ENCODE results near the gene TRIM69. TPM values are rescaled to one million over a fixed set of nuclear protein-coding genes. Genes with fewer than 3 reads are reported as not detected.
"Not testable (repeated sequence)": the region's sequence is repeated elsewhere in the genome, so short reads cannot be mapped to it uniquely, and the experiment has no call there.

Gene TRIM69
- total RNA-seq, 1 donor from 2014 or later = 46.4 TPM

DNA sequence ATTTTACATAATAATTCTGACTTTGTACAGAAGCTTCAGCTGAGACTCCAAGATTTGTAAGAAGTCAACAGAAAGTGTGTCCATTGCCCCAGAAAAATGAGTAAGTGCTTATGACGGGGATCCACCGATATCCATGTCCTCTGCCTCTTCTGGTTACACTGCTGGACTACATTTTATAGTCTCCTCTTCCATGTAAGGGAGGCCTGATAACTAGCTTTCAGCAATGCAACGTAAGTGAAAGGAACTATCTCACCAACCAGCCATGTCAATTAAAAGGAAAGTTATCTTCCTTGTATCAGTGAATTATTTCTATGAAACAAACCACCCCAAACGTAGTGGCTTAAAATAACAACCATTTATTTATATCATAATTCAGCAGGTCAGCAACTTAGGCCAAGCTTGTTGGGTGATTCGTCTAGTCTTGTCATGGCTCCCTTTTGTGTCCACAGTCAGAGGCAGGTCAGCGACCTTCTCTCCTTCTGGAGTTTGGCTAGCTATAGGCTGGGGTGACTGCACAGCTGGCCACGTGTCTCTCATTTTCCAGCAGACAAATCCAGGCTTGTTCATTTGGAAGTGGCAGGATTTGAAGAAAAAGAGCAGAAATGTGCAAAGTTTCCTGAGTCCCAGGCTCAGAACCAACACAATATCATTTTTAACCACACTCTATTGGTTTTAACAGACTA, 44.9 kb downstream of the TRIM69 start:
- Mint-ChIP-seq H3K27me3 (ENCODE audit: insufficient read depth) (no peaks in the 10 kb centered on the region), H3K4me1 (ENCODE audit: low read depth) (peaks cover 17% of the 10 kb centered on the region), H3K36me3 (ENCODE audit: low read depth) (no peaks in the 10 kb centered on the region), H3K27ac (no peak overlapping the region), H3K9me3 (no peaks in the 10 kb centered on the region), H3K4me3 (no peak overlapping the region)
- intact Hi-C loops (cut with micrococcal nuclease) = no loop called here
- no peak for DNase-seq (ENCODE audit: low spot score)

DNA sequence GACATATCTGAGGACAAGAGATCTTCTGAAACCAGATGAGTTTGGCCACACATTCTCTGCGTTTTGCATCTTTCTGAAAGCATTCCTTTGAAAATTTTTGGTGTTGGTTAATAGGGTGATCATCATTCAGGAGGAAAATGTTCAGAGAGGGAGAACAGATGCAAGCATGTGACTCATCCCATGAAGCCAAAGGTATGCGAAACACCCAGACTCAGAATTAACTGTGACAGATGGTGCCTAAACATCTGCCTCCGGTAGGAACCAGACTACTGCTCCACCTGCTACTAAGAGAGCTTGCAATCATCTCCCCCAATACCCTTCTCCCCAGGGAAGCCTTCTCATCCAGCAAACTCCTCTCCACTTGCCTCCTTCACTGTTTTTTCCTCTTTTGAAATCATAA, 46.2 kb downstream of the TRIM69 start:
- no peak overlapping the region for H3K27ac Mint-ChIP-seq
- no peak for DNase-seq (ENCODE audit: low spot score)
- no peak overlapping the region for H3K4me3 Mint-ChIP-seq
- no peaks in the 10 kb centered on the region for H3K27me3 Mint-ChIP-seq (ENCODE audit: insufficient read depth)
- H3K4me1 Mint-ChIP-seq (ENCODE audit: low read depth) = peaks cover 17% of the 10 kb centered on the region
- no peaks in the 10 kb centered on the region for H3K36me3 Mint-ChIP-seq (ENCODE audit: low read depth)
- intact Hi-C loops (cut with micrococcal nuclease) = no loop called here
- no peaks in the 10 kb centered on the region for H3K9me3 Mint-ChIP-seq

DNA sequence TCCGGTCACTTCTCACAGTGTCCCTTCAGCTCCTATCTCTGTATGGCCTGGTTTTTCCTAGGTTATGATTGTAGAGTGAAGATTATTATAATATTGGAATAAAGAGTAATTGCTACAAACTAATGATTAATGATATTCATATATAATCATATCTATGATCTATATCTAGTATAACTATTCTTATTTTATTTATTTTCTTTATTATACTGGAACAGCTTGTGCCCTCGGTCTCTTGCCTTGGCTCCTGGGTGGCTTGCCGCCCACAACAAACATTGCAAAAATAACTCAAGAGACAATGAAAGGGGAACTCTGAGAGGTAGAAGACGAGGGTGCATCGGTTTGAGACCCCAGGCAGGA, 48.6 kb downstream of the TRIM69 start:
- intact Hi-C loops (cut with micrococcal nuclease); H3K9me3 Mint-ChIP-seq; H3K36me3 Mint-ChIP-seq (ENCODE audit: low read depth); DNase-seq (ENCODE audit: low spot score); H3K27me3 Mint-ChIP-seq (ENCODE audit: insufficient read depth): not testable (repeated sequence)
- Mint-ChIP-seq H3K27ac (peak overlapping the region; percentile 98), H3K4me3 (peak overlapping the region; percentile 90), H3K4me1 (ENCODE audit: low read depth) (peaks cover 35% of the 10 kb centered on the region)

DNA sequence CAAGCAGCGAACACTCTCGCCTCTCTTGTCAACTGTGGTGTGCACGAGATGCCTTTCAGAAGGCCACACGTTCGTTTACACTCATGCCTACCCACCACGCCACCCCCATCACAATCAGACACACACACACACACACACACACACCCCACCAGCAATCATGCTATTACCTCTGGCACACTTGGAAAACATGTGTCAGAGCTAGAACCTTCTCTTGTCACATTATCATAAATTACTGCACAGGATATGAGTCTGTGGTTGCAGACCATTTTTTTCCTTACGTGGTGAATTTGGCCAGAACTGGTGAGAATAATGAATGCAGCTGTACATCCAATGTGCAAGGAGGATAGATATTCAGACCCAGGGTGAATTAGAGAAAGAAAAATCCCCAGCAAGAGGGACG, 52.4 kb downstream of the TRIM69 start:
- Mint-ChIP-seq H3K9me3 (no peaks in the 10 kb centered on the region), H3K36me3 (ENCODE audit: low read depth) (no peaks in the 10 kb centered on the region), H3K27ac (peak overlapping the region; percentile 71), H3K4me3 (no peak overlapping the region), H3K4me1 (ENCODE audit: low read depth) (peaks cover 30% of the 10 kb centered on the region), H3K27me3 (ENCODE audit: insufficient read depth) (no peaks in the 10 kb centered on the region)
- DNase-seq (ENCODE audit: low spot score) = no peak
- intact Hi-C loops (cut with micrococcal nuclease) = loop anchor here (1.0 kb wide), 2 partner anchors 125 to 210 kb away; partner anchors contain the start of gene SPG11

DNA sequence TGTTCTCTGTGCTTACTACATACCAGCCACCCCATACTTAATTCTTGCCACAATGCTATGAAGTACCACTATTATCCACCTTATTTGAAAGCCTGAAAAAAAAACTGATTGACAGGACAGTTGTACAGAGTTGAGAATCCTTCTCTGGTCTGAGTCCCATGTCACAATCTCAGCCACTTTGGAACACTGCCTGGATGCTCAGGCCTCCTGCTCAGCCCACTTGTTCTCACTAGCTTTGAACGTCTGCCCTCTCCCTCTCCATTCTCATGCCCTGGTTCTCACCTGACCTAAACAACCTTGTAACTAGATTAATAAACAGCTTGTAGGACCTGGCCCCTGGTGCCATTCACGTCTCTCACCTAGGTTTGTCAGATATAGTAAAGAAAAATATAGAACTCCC, 53.9 kb downstream of the TRIM69 start:
- Mint-ChIP-seq H3K4me3 (no peak overlapping the region), H3K27me3 (ENCODE audit: insufficient read depth) (no peaks in the 10 kb centered on the region), H3K9me3 (no peaks in the 10 kb centered on the region), H3K4me1 (ENCODE audit: low read depth) (peaks cover 20% of the 10 kb centered on the region), H3K27ac (no peak overlapping the region), H3K36me3 (ENCODE audit: low read depth) (no peaks in the 10 kb centered on the region)
- intact Hi-C loops (cut with micrococcal nuclease) = no loop called here
- DNase-seq (ENCODE audit: low spot score) = no peak

DNA sequence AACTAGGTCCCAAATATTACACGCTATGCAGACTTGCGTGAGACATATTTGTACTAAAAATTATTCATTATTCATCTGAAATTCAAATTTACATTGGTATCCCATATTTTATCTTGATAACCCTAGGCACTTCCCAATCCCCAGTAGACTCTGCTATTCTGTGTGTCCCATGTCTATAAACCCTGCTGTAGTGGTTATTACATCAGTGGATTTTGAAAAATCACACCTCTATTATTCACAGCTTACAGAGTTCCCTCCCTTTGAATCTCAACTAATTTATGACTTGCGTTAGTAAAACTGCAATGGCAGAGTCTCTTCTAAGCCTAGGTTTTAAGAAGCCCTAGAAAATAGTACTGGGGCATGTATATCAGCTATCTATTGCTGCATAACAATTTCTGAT, 54.3 kb downstream of the TRIM69 start:
- Mint-ChIP-seq H3K4me3 (no peak overlapping the region), H3K36me3 (ENCODE audit: low read depth) (no peaks in the 10 kb centered on the region), H3K27me3 (ENCODE audit: insufficient read depth) (no peaks in the 10 kb centered on the region), H3K9me3 (no peaks in the 10 kb centered on the region), H3K27ac (no peak overlapping the region), H3K4me1 (ENCODE audit: low read depth) (peaks cover 18% of the 10 kb centered on the region)
- no peak for DNase-seq (ENCODE audit: low spot score)
- intact Hi-C loops (cut with micrococcal nuclease) = no loop called here

DNA sequence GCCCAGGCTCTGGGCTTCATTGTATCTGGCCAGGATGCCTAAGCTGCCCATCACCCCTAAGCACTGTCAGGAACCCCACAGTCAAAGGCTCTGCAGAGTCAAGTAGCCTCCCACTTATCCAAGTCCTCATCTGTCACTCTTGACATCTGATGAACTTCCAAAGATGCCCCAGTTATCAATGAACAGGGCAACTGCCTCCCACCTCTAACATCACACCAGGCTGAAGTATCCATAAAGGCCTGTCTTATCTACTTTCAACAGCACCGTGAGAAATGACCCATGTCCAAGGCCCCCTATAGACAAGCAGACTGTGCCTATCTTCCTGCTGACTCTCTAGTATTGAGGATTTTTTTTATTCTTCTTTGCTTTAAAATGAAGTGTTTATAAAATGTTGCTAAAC, 56.4 kb downstream of the TRIM69 start:
- Mint-ChIP-seq H3K27me3 (ENCODE audit: insufficient read depth) (no peaks in the 10 kb centered on the region), H3K27ac (no peak overlapping the region), H3K4me3 (no peak overlapping the region), H3K9me3 (no peaks in the 10 kb centered on the region), H3K36me3 (ENCODE audit: low read depth) (no peaks in the 10 kb centered on the region), H3K4me1 (ENCODE audit: low read depth) (peaks cover 18% of the 10 kb centered on the region)
- intact Hi-C loops (cut with micrococcal nuclease) = no loop called here
- no peak for DNase-seq (ENCODE audit: low spot score)

DNA sequence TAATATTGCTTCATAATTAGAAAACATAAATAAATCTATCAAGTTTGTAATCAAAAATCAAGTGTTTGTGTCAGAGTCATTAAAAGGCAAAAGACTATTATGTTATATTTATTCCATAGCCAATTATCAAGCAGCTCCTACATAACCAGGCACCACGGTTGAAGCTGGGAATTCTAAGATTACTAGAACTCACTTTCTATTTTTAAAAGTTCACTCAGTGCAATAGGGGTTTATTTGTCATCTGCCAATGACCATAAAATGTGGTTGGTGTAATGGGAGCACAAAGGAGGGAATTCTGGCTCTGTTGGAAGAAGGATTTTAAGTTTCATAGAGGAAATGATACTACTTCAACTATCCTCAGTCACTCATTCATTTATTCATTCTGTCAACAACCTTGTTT, 57.7 kb downstream of the TRIM69 start:
- Mint-ChIP-seq H3K9me3 (no peaks in the 10 kb centered on the region), H3K4me3 (no peak overlapping the region), H3K27me3 (ENCODE audit: insufficient read depth) (no peaks in the 10 kb centered on the region), H3K36me3 (ENCODE audit: low read depth) (no peaks in the 10 kb centered on the region), H3K27ac (no peak overlapping the region), H3K4me1 (ENCODE audit: low read depth) (peaks cover 6% of the 10 kb centered on the region)
- intact Hi-C loops (cut with micrococcal nuclease) = no loop called here
- no peak for DNase-seq (ENCODE audit: low spot score)

DNA sequence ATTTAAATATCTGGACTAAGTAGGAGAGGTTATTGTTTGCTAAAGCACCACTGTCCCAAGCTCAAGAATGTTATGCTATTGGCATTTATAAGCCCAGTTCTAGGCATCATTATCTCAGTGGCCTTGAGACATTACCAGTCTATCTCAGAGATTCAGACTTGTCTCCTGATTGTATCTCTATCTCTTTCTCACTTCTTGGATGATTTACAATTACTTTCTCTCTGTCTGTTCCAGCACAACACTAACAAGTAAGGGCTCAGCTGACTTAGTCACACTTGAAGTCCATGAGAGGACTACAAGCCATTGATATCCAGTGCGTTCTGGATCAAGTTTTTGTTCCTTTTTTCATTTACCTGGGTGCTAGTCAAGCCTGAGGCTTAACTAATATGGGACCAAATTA, 60.2 kb downstream of the TRIM69 start:
- no peaks in the 10 kb centered on the region for H3K9me3 Mint-ChIP-seq
- H3K36me3 Mint-ChIP-seq (ENCODE audit: low read depth) = no peaks in the 10 kb centered on the region
- H3K27me3 Mint-ChIP-seq (ENCODE audit: insufficient read depth) = no peaks in the 10 kb centered on the region
- no peak for DNase-seq (ENCODE audit: low spot score)
- no peak overlapping the region for H3K4me3 Mint-ChIP-seq
- intact Hi-C loops (cut with micrococcal nuclease) = no loop called here
- H3K4me1 Mint-ChIP-seq (ENCODE audit: low read depth) = peaks cover under 1% of the 10 kb centered on the region
- no peak overlapping the region for H3K27ac Mint-ChIP-seq

DNA sequence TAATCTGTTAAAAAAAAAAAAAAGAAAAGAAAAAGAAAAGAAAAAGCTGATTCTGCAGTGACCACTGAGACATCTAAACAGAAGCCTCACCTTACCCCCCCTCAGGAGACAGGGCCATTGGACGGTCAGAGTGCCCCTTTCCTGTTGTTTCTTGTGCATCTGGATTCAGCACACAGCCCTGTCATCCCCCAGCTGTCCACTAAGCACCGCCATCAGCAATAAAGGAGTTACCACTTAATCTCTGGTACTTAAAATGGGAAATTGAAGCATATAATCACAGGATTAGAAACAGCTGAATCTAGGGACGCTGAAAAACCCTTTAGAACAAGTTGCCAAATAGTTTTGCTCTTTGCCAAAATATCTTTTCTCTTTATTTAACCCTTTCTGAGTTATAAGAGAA, 62.5 kb downstream of the TRIM69 start:
- H3K27me3 Mint-ChIP-seq (ENCODE audit: insufficient read depth) = no peaks in the 10 kb centered on the region
- H3K36me3 Mint-ChIP-seq (ENCODE audit: low read depth) = no peaks in the 10 kb centered on the region
- peaks cover 13% of the 10 kb centered on the region for H3K4me1 Mint-ChIP-seq (ENCODE audit: low read depth)
- intact Hi-C loops (cut with micrococcal nuclease) = no loop called here
- no peak overlapping the region for H3K27ac Mint-ChIP-seq
- H3K9me3 Mint-ChIP-seq = no peaks in the 10 kb centered on the region
- no peak overlapping the region for H3K4me3 Mint-ChIP-seq
- DNase-seq (ENCODE audit: low spot score) = no peak

DNA sequence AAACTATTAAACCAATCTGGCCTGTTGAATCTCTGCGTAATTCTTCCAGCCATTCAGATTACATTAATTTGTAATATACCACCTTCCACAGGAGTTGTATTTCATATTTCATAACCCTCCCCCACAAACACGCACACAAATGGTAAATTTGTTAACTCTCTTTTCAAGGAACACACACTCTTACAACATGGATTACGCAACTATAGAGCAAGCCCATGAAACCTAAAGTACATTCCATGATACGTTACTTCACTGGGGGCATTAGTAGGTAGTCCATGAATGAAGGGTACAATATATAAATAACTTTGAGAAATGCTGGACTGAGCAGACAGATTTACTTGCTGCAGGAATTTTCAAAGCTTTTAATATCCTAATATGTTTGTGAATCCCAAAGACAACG, 65.0 kb downstream of the TRIM69 start:
- peaks cover 3% of the 10 kb centered on the region for H3K27me3 Mint-ChIP-seq (ENCODE audit: insufficient read depth)
- H3K9me3 Mint-ChIP-seq = peaks cover 3% of the 10 kb centered on the region
- intact Hi-C loops (cut with micrococcal nuclease) = no loop called here
- DNase-seq (ENCODE audit: low spot score) = no peak
- H3K27ac Mint-ChIP-seq = no peak overlapping the region
- H3K4me1 Mint-ChIP-seq (ENCODE audit: low read depth) = peaks cover 21% of the 10 kb centered on the region
- no peaks in the 10 kb centered on the region for H3K36me3 Mint-ChIP-seq (ENCODE audit: low read depth)
- H3K4me3 Mint-ChIP-seq = no peak overlapping the region

DNA sequence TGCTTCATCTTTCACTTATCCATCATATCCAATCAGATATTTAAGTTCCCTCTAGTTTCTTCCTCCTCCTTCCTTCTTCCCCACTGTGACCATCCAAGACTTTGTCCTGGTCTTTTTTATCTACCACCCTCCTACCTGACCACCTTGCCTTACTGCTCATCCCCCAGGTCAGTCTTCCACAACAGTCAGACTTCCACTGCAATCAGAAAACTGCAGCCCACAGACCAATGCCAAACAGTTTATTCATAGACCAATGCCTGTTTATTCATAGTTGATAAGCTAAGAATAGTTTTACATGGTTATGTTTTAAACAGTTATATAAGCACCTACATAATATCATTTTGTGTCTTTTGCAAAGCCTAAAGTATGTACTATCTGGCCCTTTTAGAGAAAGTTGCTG, 65.5 kb downstream of the TRIM69 start:
- intact Hi-C loops (cut with micrococcal nuclease) = no loop called here
- H3K4me3 Mint-ChIP-seq = no peak overlapping the region
- H3K4me1 Mint-ChIP-seq (ENCODE audit: low read depth) = peaks cover 21% of the 10 kb centered on the region
- H3K27me3 Mint-ChIP-seq (ENCODE audit: insufficient read depth) = peaks cover 3% of the 10 kb centered on the region
- no peak overlapping the region for H3K27ac Mint-ChIP-seq
- H3K36me3 Mint-ChIP-seq (ENCODE audit: low read depth) = no peaks in the 10 kb centered on the region
- no peak for DNase-seq (ENCODE audit: low spot score)
- peaks cover 3% of the 10 kb centered on the region for H3K9me3 Mint-ChIP-seq

DNA sequence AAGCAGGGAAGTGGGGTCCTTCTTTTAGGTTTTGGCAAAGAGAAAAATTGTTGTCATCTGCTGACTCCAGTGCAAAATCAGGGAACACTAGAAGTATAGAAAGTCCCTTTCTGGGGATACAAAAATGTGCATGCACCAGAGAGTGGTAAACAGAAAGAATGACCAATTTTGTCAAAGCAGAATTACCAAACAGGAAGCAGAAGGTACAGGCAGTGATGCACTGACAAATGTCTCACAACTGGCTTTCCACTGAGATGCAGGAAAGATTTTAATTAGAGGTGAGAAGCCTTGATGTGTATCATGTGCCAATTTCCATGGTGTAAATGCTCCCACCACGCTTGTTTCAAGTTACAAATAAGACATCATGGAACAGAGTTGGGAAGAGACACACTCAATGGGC, 66.0 kb downstream of the TRIM69 start:
- DNase-seq (ENCODE audit: low spot score) = no peak

More for the DNA sequence above, 66.0 kb downstream of the TRIM69 start:
- Mint-ChIP-seq H3K27ac (peak overlapping the region; percentile 61), H3K9me3 (peaks cover 3% of the 10 kb centered on the region), H3K4me1 (ENCODE audit: low read depth) (peaks cover 21% of the 10 kb centered on the region), H3K27me3 (ENCODE audit: insufficient read depth) (peaks cover 3% of the 10 kb centered on the region), H3K36me3 (ENCODE audit: low read depth) (no peaks in the 10 kb centered on the region), H3K4me3 (no peak overlapping the region)
- intact Hi-C loops (cut with micrococcal nuclease) = no loop called here
